IMR-90 (cell line): ENCODE results near the gene BCL2L11. TPM values are rescaled to one million over a fixed set of nuclear protein-coding genes. Genes with fewer than 3 reads are reported as not detected.
A peak's percentile ranks its signal among the peaks of the same experiment; 100 is the strongest.

Experiments
- ATAC-seq: fragments of 200-7000 bp; cut with Tn5 transposase; 2 replicates; pipeline ENCODE4 v1.9.1; 2020; ENCODE audit warnings: low read depth, mild to moderate bottlenecking, moderate library complexity
- BruUV-seq: library from RNA; stranded (reverse); fragments of 400-500 nt; replicated peaks from 2 replicates; lab custom pipeline; 2021; lab: Mats Ljungman, UMichigan
- CTCF ChIA-PET: fragments of 300-600 bp; formaldehyde crosslinking; extraction: SDS; loops from one replicate; lab custom pipeline; 2021; ENCODE audit warnings: antibody characterized with exemption; lab: Yijun Ruan, JAX
- POLR2A ChIA-PET: fragments of 300-600 bp; sonication (Branson Sonifier 250); formaldehyde crosslinking; loops from one replicate; lab custom pipeline; 2022; ENCODE audit warnings: antibody characterized with exemption; ENCODE audit not compliant: unreplicated experiment; lab: Charles Lee
- DNase-seq: peaks from one replicate; pipeline ENCODE4 v3.0.0; 2013
- H2AFZ ChIP-seq: replicated peaks from 2 replicates; pipeline ENCODE3; 2013; ENCODE audit warnings: low read length, mild to moderate bottlenecking; ENCODE audit not compliant: poor library complexity
- H2AK5ac ChIP-seq: 2 replicates; pipeline ENCODE4 v1.6.1; 2013; ENCODE audit warnings: low read depth, low read length, inconsistent platforms
- H2AK9ac ChIP-seq: replicated peaks from 2 replicates; pipeline ENCODE3; 2013; ENCODE audit warnings: mild to moderate bottlenecking, low read depth, low read length, moderate library complexity; ENCODE audit not compliant: poor library complexity
- H2BK120ac ChIP-seq: 2 replicates; pipeline ENCODE4 v1.6.1; 2013; ENCODE audit warnings: low read depth, low read length, inconsistent platforms
- H2BK15ac ChIP-seq: 3 replicates; pipeline ENCODE4 v1.6.1; 2013; ENCODE audit warnings: low read depth, low read length, inconsistent platforms
- H2BK20ac ChIP-seq: 2 replicates; pipeline ENCODE4 v1.6.1; 2013; ENCODE audit warnings: low read depth, mild to moderate bottlenecking, inconsistent platforms, low read length, moderate library complexity
- H2BK5ac ChIP-seq: 2 replicates; pipeline ENCODE4 v1.6.1; 2013; ENCODE audit warnings: mild to moderate bottlenecking, low read depth, low read length, inconsistent platforms; ENCODE audit not compliant: poor library complexity, severe bottlenecking
- H3K14ac ChIP-seq: replicated peaks from 2 replicates; pipeline ENCODE4 v1.6.1; 2013; ENCODE audit warnings: low read depth, low read length, inconsistent platforms
- H3K18ac ChIP-seq: 2 replicates; pipeline ENCODE4 v1.6.1; 2013; ENCODE audit warnings: low read depth, low read length, control low read depth
- H3K23ac ChIP-seq: 2 replicates; pipeline ENCODE4 v1.6.1; 2013; ENCODE audit warnings: low read depth, low read length, inconsistent platforms
- H3K27ac ChIP-seq: 2 replicates; pipeline ENCODE4 v1.5.1; 2013; ENCODE audit warnings: mild to moderate bottlenecking, control low read depth, low read length; ENCODE audit not compliant: insufficient read depth
- H3K27me3 ChIP-seq: 2 replicates; pipeline ENCODE4 v1.6.1; 2013; ENCODE audit warnings: low read length; ENCODE audit not compliant: control insufficient read depth, insufficient read depth
- H3K36me3 ChIP-seq: 2 replicates; pipeline ENCODE4 v1.6.1; 2013; ENCODE audit warnings: low read length, mixed read lengths; ENCODE audit not compliant: control insufficient read depth, insufficient read depth
- H3K4ac ChIP-seq: 2 replicates; pipeline ENCODE4 v1.6.1; 2013; ENCODE audit warnings: low read depth, low read length, inconsistent platforms
- H3K4me1 ChIP-seq: 2 replicates; pipeline ENCODE4 v1.6.1; 2013; ENCODE audit warnings: low read length, mixed read lengths; ENCODE audit not compliant: control insufficient read depth, insufficient read depth
- H3K4me2 ChIP-seq: 2 replicates; pipeline ENCODE4 v1.6.1; 2013; ENCODE audit warnings: low read depth, mild to moderate bottlenecking, control low read depth, low read length, moderate library complexity
- H3K4me3 ChIP-seq: 2 replicates; pipeline ENCODE4 v1.5.1; 2013; ENCODE audit warnings: low read depth, mild to moderate bottlenecking, control low read depth, low read length, moderate library complexity; ENCODE audit not compliant: insufficient read depth
- H3K56ac ChIP-seq: 2 replicates; pipeline ENCODE4 v1.6.1; 2013; ENCODE audit warnings: low read length, inconsistent platforms; ENCODE audit not compliant: insufficient read depth; ENCODE audit errors: extremely low read depth
- H3K79me1 ChIP-seq, 2 experiments: 2 replicates each; pipeline ENCODE4 v1.6.1; 2013; ENCODE audit warnings: low read length in 2 of 2, inconsistent platforms in 1 of 2, low read depth in 1 of 2
- H3K9ac ChIP-seq: 2 replicates; pipeline ENCODE4 v1.6.1; 2013; ENCODE audit warnings: low read depth, low read length, control low read depth
- H3K9me1 ChIP-seq: 2 replicates; pipeline ENCODE4 v1.6.1; 2013; ENCODE audit warnings: low read length, inconsistent platforms; ENCODE audit not compliant: insufficient read depth
- H3K9me3 ChIP-seq: 2 replicates; pipeline ENCODE4 v1.6.1; 2013; ENCODE audit warnings: low read length; ENCODE audit not compliant: control insufficient read depth, insufficient read depth
- H4K20me1 ChIP-seq: 2 replicates; pipeline ENCODE4 v1.6.1; 2013; ENCODE audit warnings: low read length, inconsistent platforms; ENCODE audit not compliant: insufficient read depth
- H4K5ac ChIP-seq: 2 replicates; pipeline ENCODE4 v1.6.1; 2013; ENCODE audit warnings: mild to moderate bottlenecking, low read depth, low read length, control low read depth
- H4K8ac ChIP-seq, 2 experiments: 2 replicates each; pipeline ENCODE4 v1.6.1; 2013; ENCODE audit warnings: low read depth in 2 of 2, low read length in 2 of 2, control low read depth in 1 of 2, inconsistent platforms in 1 of 2
- H4K91ac ChIP-seq: 2 replicates; pipeline ENCODE4 v1.6.1; 2013; ENCODE audit warnings: low read depth, low read length, inconsistent platforms; ENCODE audit not compliant: insufficient read depth
- CHD1 ChIP-seq: IDR thresholded peaks from 2 replicates; pipeline ENCODE4 v1.6.1; 2012; ENCODE audit warnings: low read depth, low read length, improper control_type of control experiment
- FOS ChIP-seq: fragments of 150-350 bp; IDR thresholded peaks from 2 replicates; pipeline ENCODE4 v1.6.1; 2016; ENCODE audit warnings: low read depth, low read length
- WGBS, 2 experiments: methylation state at CpG; one replicate each; pipeline versions ENCODE4 v1.1.5 to v1.1.7; 2013; ENCODE audit warnings: missing lambda C conversion rate in 2 of 2; ENCODE audit not compliant: insufficient read length in 1 of 2; ENCODE audit errors: extremely low coverage in 2 of 2; 5-methylcytosine and 5-hydroxymethylcytosine counted together
- dilution Hi-C: fragments of 300-500 bp; cut with HindIII; formaldehyde crosslinking; loops from one replicate; pipeline ENCODE4 v1.14.3; 2018; ENCODE audit warnings: low sequenced_read_pairs; ENCODE audit not compliant: unreplicated experiment
- in situ Hi-C: fragments of 300-500 bp; cut with MboI; formaldehyde crosslinking; loops from 3 replicates; pipeline ENCODE4 v1.14.3; 2019; ENCODE audit warnings: low sequenced_read_pairs, inconsistent platforms, mixed read lengths
- intact Hi-C: fragments of 100-400 bp; cut with micrococcal nuclease; formaldehyde crosslinking; loops from 2 replicates; pipeline ENCODE4 v1.10.0; 2022
- polyA plus RNA-seq, 3 experiments: library from polyadenylated mRNA; depleted of rRNA; stranded (reverse); fragments of >200 nt; gene quantifications; 2 replicates each; pipeline ENCODE4 v1.2.3, GENCODE V29; 2012; ENCODE audit warnings: low replicate concordance in 1 of 3
- total RNA-seq: library from RNA; depleted of rRNA; stranded (reverse); fragments of >200 nt; gene quantifications from 2 replicates; pipeline ENCODE4 v1.2.3, GENCODE V29; 2012

Gene BCL2L11
- total and polyA plus RNA-seq, 2 of the 4 experiments (the other 2 are of a cell fraction): 1.1 to 1.7 TPM

DNA sequence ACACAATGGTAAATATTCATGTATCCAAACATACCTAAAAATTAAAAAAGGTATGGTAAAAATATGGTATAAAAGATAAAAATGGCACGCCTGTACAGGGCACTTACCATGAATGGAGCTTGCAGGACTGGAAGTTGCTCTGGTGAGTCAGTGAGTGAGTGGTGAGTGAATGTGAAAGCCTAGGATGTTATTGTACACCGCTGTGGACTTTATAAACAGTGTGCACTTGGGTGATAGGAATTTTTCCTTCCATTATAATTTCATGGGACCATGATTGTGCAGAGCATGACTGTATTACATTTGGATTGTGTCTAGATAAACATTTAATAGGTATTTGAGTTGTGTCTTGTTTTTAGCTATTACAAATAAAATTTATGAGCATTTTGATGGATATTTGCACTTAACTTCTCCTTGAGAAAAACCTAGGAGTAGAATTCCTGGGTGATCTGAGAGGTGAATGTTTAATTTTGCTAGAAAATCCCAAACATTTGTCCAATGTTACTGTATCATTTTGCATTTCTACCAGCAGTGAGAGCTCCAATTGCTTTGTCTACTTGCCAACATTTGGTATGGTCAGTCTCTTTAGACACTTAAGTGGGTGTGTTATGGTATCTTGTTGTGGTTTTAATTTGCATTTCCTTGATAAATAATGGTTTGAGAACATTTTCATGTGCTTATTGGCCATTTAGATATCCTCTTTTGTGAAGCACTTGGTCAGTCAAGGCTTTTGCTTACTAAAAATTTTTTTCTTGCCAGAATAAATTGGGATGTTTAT, 81.7 kb downstream of the BCL2L11 start:
- Histone ChIP-seq H4K8ac (no peak overlapping the region), H2BK15ac (no peak overlapping the region), H2AK5ac (no peak overlapping the region), H3K4me2 (no peak overlapping the region), H2AFZ (no peak overlapping the region), H3K27ac (no peak overlapping the region), H3K9me1 (peaks cover 6% of the 10 kb centered on the region), H4K20me1 (peaks cover 11% of the 10 kb centered on the region), H3K56ac (no peak overlapping the region), H4K5ac (no peak overlapping the region), H3K18ac (no peak overlapping the region), H2AK9ac (no peak overlapping the region), H3K23ac (no peak overlapping the region), H3K4me3 (no peak overlapping the region), H3K4me1 (peaks cover 2% of the 10 kb centered on the region; the same call in 1 of the 2 replicates), H3K79me1 (peaks cover 7 to 8% of the 10 kb centered on the region in 2 experiments; a peak in 2 of 4 replicates), H3K9me3 (no peaks in the 10 kb centered on the region), H3K36me3 (peaks cover 4% of the 10 kb centered on the region; the same call in 1 of the 2 replicates), H3K27me3 (no peaks in the 10 kb centered on the region), H4K91ac (no peak overlapping the region), H2BK20ac (no peak overlapping the region), H2BK120ac (no peak overlapping the region), H3K9ac (no peak overlapping the region), H3K4ac (no peak overlapping the region), H3K14ac (no peak overlapping the region), H2BK5ac (no peak overlapping the region)
- WGBS, 2 experiments: no CpG with 5 or more reads among the region's 2 CpGs
- intact Hi-C loops (no loop called here), dilution Hi-C loops (no loop called here), in situ Hi-C loops (no loop called here)
- ChIA-PET CTCF (no interaction called here), POLR2A (interaction anchor here (0.6 kb wide), 1 partner anchor 65 kb away, joined by 3 read pairs; no protein-coding TSS in a partner anchor)
- no TSS peak for BruUV-seq
- TF ChIP-seq CHD1 (no peak), FOS (peak; percentile 42)
- ATAC-seq (peak; percentile 91), DNase-seq (peak; percentile 89)
